Esophagus squamous epithelium (tissue), 5 donors: ENCODE data around the gene RCOR1. TPM values are rescaled to one million over a fixed set of nuclear protein-coding genes. Genes with fewer than 3 reads are reported as not detected.

Experiments used
- DNase-seq: peaks from one replicate; lab custom pipeline; 2025; lab: John Stamatoyannopoulos, UW
- H3K27ac ChIP-seq, 4 donors: fragments of 200-600 bp; sonication (generic); one replicate each; pipeline ENCODE4 v1.5.1; 2016 to 2019; ENCODE audit warnings: mild to moderate bottlenecking in 1 of 4
- H3K27me3 ChIP-seq, 4 donors: fragments of 200-600 bp; sonication (generic); 1 replicate in 3 of 4; 2 replicates in 1 of 4; pipeline versions ENCODE4 v1.5.1 to v1.6.0; 2017 to 2021; ENCODE audit warnings: antibody characterized with exemption in 1 of 4
- H3K36me3 ChIP-seq, 3 donors: fragments of 200-600 bp; sonication (generic); one replicate each; pipeline ENCODE4 v1.5.1; 2016 to 2019
- H3K4me1 ChIP-seq, 3 donors: fragments of 200-600 bp; sonication (generic); one replicate each; pipeline ENCODE4 v1.5.1; 2017 to 2019
- H3K4me3 ChIP-seq, 4 donors: fragments of 200-600 bp; sonication (generic); 1 replicate in 3 of 4; 2 replicates in 1 of 4; pipeline ENCODE4 v1.5.1; 2016 to 2019; ENCODE audit warnings: mild to moderate bottlenecking in 2 of 4, moderate library complexity in 1 of 4
- H3K9me3 ChIP-seq, 3 donors: fragments of 200-600 bp; sonication (generic); one replicate each; pipeline ENCODE4 v1.5.1; 2016 to 2019
- POLR2A ChIP-seq, 4 donors: fragments of 450-650 bp; IDR thresholded peaks; one replicate each; pipeline ENCODE4 v1.6.1; 2017; ENCODE audit warnings: antibody characterized with exemption in 4 of 4, mild to moderate bottlenecking in 4 of 4, moderate library complexity in 3 of 4
- WGBS, 2 donors: methylation state at CpG; one replicate each; pipeline ENCODE4 v1.1.5; 2018; 5-methylcytosine and 5-hydroxymethylcytosine counted together
- intact Hi-C: fragments of 100-400 bp; cut with DNase I; formaldehyde crosslinking; loops from one replicate; pipeline ENCODE4 v1.15.0; 2022
- total RNA-seq, 4 donors: library from RNA; depleted of rRNA; stranded (reverse); fragments of >200 nt; gene quantifications; one replicate each; pipeline ENCODE4 v1.1.0, GENCODE V29; 2016
- TF ChIP-seq, protein P1 (sequence below), 6 experiments: fragments of 450-650 bp in 4 of 6; fragments of 200-600 bp in 2 of 6; sonication (generic) in 2 of 6; IDR thresholded peaks; one replicate each; pipeline ENCODE4 v1.5.1; 2016 to 2019; ENCODE audit warnings: antibody characterized with exemption in 6 of 6, mild to moderate bottlenecking in 4 of 6, moderate library complexity in 4 of 6
- donor health status: DM: yes; HTN: yes; CAD: no.

RCOR1 gene
- total RNA-seq, 4 donors from 2014 or later, result 25.6 to 56.9 (median 35.2) TPM

GRCh38 chr14:102557434-102558226, 34.8 kb upstream of the RCOR1 start:
- intact Hi-C loops, result no loop called here
- no peak for DNase-seq
- Histone ChIP-seq H3K9me3 (no peaks in the 10 kb centered on the region), H3K4me3 (no peak overlapping the region), H3K4me1 (peaks cover 8 to 57% (median 19%) of the 10 kb centered on the region in 3 donors), H3K27ac (peak overlapping the region; percentile 40 to 96 (median 53)), H3K27me3 (no peaks in the 10 kb centered on the region), H3K36me3 (no peaks in the 10 kb centered on the region)
- WGBS, 2 donors, result 35 to 47% methylated on average over 4 to 5 of the region's 12 CpGs
- TF ChIP-seq, protein P1, sequence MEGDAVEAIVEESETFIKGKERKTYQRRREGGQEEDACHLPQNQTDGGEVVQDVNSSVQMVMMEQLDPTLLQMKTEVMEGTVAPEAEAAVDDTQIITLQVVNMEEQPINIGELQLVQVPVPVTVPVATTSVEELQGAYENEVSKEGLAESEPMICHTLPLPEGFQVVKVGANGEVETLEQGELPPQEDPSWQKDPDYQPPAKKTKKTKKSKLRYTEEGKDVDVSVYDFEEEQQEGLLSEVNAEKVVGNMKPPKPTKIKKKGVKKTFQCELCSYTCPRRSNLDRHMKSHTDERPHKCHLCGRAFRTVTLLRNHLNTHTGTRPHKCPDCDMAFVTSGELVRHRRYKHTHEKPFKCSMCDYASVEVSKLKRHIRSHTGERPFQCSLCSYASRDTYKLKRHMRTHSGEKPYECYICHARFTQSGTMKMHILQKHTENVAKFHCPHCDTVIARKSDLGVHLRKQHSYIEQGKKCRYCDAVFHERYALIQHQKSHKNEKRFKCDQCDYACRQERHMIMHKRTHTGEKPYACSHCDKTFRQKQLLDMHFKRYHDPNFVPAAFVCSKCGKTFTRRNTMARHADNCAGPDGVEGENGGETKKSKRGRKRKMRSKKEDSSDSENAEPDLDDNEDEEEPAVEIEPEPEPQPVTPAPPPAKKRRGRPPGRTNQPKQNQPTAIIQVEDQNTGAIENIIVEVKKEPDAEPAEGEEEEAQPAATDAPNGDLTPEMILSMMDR (IDR thresholded peaks at IDR 0.05), result no peak
- no peak for TF ChIP-seq POLR2A (IDR thresholded peaks at IDR 0.05)

DNA sequence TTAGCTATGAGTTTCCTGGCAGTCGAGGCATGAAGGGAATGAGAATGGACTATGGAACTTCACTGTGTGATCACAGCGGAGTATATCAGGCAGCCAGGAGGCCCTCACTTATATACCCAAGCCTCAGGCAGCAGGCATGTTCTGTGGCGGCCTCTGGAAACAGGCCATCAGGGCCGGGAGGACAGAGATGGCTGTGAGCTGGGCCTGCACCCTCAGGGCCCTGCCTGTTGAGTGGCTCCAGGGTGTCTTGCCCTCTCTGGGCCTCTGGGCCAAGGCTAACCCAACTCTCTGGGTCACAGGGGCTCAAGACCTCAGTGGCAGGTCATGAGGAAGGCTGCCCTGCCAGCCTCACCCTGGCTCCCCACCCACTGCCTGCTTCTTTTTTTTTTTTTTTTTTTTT, 33.9 kb upstream of the RCOR1 start:
- WGBS, 2 donors, result 56 to 83% methylated on average over 2 to 3 of the region's 4 CpGs
- Histone ChIP-seq H3K27ac (peak overlapping the region; percentile 40 to 96 (median 53)), H3K4me3 (no peak overlapping the region), H3K4me1 (peaks cover 6 to 47% (median 19%) of the 10 kb centered on the region in 3 donors), H3K36me3 (no peaks in the 10 kb centered on the region), H3K9me3 (no peaks in the 10 kb centered on the region), H3K27me3 (no peaks in the 10 kb centered on the region)
- TF ChIP-seq, protein P1 (IDR thresholded peaks at IDR 0.05), result no peak
- TF ChIP-seq POLR2A (IDR thresholded peaks at IDR 0.05), result no peak
- DNase-seq, result no peak
- intact Hi-C loops, result no loop called here

DNA sequence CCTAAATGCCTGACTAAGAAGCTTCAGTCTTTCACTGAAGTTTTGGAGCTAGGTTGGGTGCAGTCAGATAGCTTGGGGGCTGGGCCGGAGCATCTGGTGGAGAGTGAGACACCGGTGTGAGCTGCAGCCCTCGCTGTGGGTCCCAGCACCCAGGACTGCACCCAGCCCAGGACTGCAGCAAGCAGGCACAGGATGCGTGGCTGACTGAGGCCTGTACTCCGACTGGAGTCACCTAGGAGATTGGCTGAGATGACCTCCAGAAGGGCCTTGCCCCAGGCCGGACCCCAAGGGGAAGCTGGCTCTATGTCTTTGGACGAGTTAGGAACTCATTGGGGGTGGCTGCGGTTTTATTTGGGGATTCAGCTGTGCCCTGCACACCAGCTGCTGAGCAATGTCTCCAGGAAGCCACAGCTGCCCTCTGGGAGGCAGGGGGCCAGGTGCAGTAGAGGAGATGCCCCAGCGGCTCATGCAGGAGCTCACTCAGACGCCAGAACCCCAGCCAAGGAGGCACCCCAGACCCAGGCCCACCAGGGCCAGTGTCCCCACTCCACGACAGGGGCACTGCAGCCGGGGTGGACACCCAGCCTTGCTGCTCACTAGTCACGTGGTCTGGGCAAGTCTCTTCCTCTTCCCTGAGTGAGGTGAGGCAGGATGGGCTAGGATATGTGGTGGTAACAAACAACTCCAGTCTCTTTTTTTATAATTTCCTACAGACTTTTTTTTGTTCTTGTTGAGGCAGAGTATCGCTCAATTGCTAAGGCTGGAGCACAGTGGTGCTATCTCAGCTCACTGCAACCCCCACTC, 31.8 kb upstream of the RCOR1 start:
- WGBS, 2 donors, result 74 to 77% methylated on average over 11 to 13 of the region's 14 CpGs
- no peaks in the 10 kb centered on the region for H3K9me3 ChIP-seq
- H3K27me3 ChIP-seq, result no peaks in the 10 kb centered on the region
- no peak overlapping the region for H3K27ac ChIP-seq
- H3K4me1 ChIP-seq, result peaks cover 6 to 26% (median 11%) of the 10 kb centered on the region in 3 donors
- intact Hi-C loops, result no loop called here
- DNase-seq, result no peak
- TF ChIP-seq, protein P1 (IDR thresholded peaks at IDR 0.05), result no peak
- no peak for TF ChIP-seq POLR2A (IDR thresholded peaks at IDR 0.05)
- H3K36me3 ChIP-seq, result no peaks in the 10 kb centered on the region
- H3K4me3 ChIP-seq, result no peak overlapping the region

- H3K36me3 ChIP-seq, result no peaks in the 10 kb centered on the region
- TF ChIP-seq POLR2A (IDR thresholded peaks at IDR 0.05), result no peak
- TF ChIP-seq, protein P1 (IDR thresholded peaks at IDR 0.05), result no peak
- no peak for DNase-seq
- no peaks in the 10 kb centered on the region for H3K27me3 ChIP-seq
- no peaks in the 10 kb centered on the region for H3K9me3 ChIP-seq
- 55 to 68% methylated on average over 10 of the region's 10 CpGs for WGBS, 2 donors
- no peak overlapping the region for H3K4me3 ChIP-seq
- intact Hi-C loops, result no loop called here
- H3K27ac ChIP-seq, result no peak overlapping the region
- peaks cover 0 to 12% (median 4%) of the 10 kb centered on the region in 3 donors for H3K4me1 ChIP-seq
Measured at GRCh38 chr14:102565331-102565887, 27.0 kb upstream of the RCOR1 start.
